CD4-positive, alpha-beta T cell treated with Interferon gamma for 1 hour (primary cell): Measurements from ENCODE around the gene ZNF664.
A peak's percentile ranks its signal among the peaks of the same experiment; 100 is the strongest.

Experiments used
- DNase-seq: peaks from one replicate; pipeline ENCODE4 v3.0.0-alpha.2; 2020

The ZNF664 gene

GRCh38 chr12:123991372-123991951 is 18.4 kb downstream of the ZNF664 start:
- DNase-seq, result no peak

- no peak for DNase-seq
Observed at GRCh38 chr12:123992118-123992825, 19.3 kb downstream of the ZNF664 start.

GRCh38 chr12:123995023-123995748 is 22.2 kb downstream of the ZNF664 start:
- DNase-seq, result no peak

GRCh38 chr12:123996581-123996980 is 23.6 kb downstream of the ZNF664 start:
- no peak for DNase-seq

GRCh38 chr12:123997033-123997822 is 24.2 kb downstream of the ZNF664 start:
- no peak for DNase-seq

- DNase-seq, result no peak
Observed at GRCh38 chr12:123997908-123998307, 24.9 kb downstream of the ZNF664 start.

- no peak for DNase-seq
Observed at GRCh38 chr12:123998344-123998990, 25.5 kb downstream of the ZNF664 start.

GRCh38 chr12:123998991-123999359 is 26.0 kb downstream of the ZNF664 start:
- DNase-seq, result no peak

GRCh38 chr12:124000111-124000510 is 27.1 kb downstream of the ZNF664 start:
- no peak for DNase-seq

- DNase-seq, result no peak
Observed at GRCh38 chr12:124001343-124001742, 28.3 kb downstream of the ZNF664 start.

GRCh38 chr12:124002021-124002644 is 29.1 kb downstream of the ZNF664 start:
- no peak for DNase-seq

- no peak for DNase-seq
Observed at GRCh38 chr12:124002654-124003053, 29.6 kb downstream of the ZNF664 start.

GRCh38 chr12:124004233-124004875 is 31.3 kb downstream of the ZNF664 start:
- no peak for DNase-seq

- peak; percentile 5 for DNase-seq
Observed at GRCh38 chr12:124006085-124006845, 33.2 kb downstream of the ZNF664 start.

- no peak for DNase-seq
Observed at GRCh38 chr12:124006846-124007713, 34.1 kb downstream of the ZNF664 start.

GRCh38 chr12:124007826-124008570 is 35.0 kb downstream of the ZNF664 start:
- no peak for DNase-seq

- no peak for DNase-seq
Observed at GRCh38 chr12:124008595-124008994, 35.6 kb downstream of the ZNF664 start.

GRCh38 chr12:124009781-124010180 is 36.8 kb downstream of the ZNF664 start:
- no peak for DNase-seq

- DNase-seq, result no peak
Observed at GRCh38 chr12:124010687-124011086, 37.7 kb downstream of the ZNF664 start.
